GM18505 (cell line): Measurements from ENCODE around the gene EMILIN2.
A peak's percentile ranks its signal among the peaks of the same experiment; 100 is the strongest.
"Not testable (repeated sequence)": the region's sequence is repeated elsewhere in the genome, so short reads cannot be mapped to it uniquely, and the experiment has no call there.

ENCODE experiments used
- ATAC-seq: cut with Tn5 transposase; IDR thresholded peaks from one replicate; pipeline ENCODE4 v1.9.1; 2021; ENCODE audit not compliant: unreplicated experiment
- POLR2A ChIP-seq: IDR thresholded peaks from 4 replicates; pipeline ENCODE4 v1.6.1; 2011; ENCODE audit warnings: borderline replicate concordance; ENCODE audit not compliant: insufficient read depth, insufficient read length; ENCODE audit errors: extremely low read depth

The EMILIN2 gene

GRCh38 chr18:2906704-2907549, 60.1 kb downstream of the EMILIN2 start:
- ATAC-seq, result peak; percentile 60
- no peak for TF ChIP-seq POLR2A

- ATAC-seq, result no peak
- TF ChIP-seq POLR2A, result no peak
These were observed 60.8 kb downstream of the EMILIN2 start for GRCh38 chr18:2907550-2908135.

GRCh38 chr18:2908166-2908945, 61.5 kb downstream of the EMILIN2 start:
- no peak for ATAC-seq
- no peak for TF ChIP-seq POLR2A

GRCh38 chr18:2908946-2909335, 62.1 kb downstream of the EMILIN2 start:
- no peak for TF ChIP-seq POLR2A
- no peak for ATAC-seq

GRCh38 chr18:2909431-2910140, 62.8 kb downstream of the EMILIN2 start:
- ATAC-seq, result no peak
- no peak for TF ChIP-seq POLR2A

- ATAC-seq, result no peak
- TF ChIP-seq POLR2A, result no peak
These were observed 63.5 kb downstream of the EMILIN2 start for GRCh38 chr18:2910261-2910660.

GRCh38 chr18:2910751-2911425, 64.1 kb downstream of the EMILIN2 start:
- no peak for ATAC-seq
- no peak for TF ChIP-seq POLR2A

GRCh38 chr18:2911533-2911932, 64.7 kb downstream of the EMILIN2 start:
- TF ChIP-seq POLR2A, result no peak
- ATAC-seq, result no peak

GRCh38 chr18:2912357-2913299, 65.8 kb downstream of the EMILIN2 start:
- ATAC-seq, result no peak
- TF ChIP-seq POLR2A, result no peak

GRCh38 chr18:2913398-2914005, 66.7 kb downstream of the EMILIN2 start:
- ATAC-seq, result no peak
- no peak for TF ChIP-seq POLR2A

GRCh38 chr18:2914185-2914880, 67.5 kb downstream of the EMILIN2 start:
- no peak for TF ChIP-seq POLR2A
- ATAC-seq, result no peak

- ATAC-seq, result no peak
- no peak for TF ChIP-seq POLR2A
These were observed 68.1 kb downstream of the EMILIN2 start for GRCh38 chr18:2914881-2915240.

- not testable (repeated sequence) for ATAC-seq
These were observed 68.7 kb downstream of the EMILIN2 start for GRCh38 chr18:2915486-2915885.
